ENCODE data around the gene GRIA4. TPM values are rescaled to one million over a fixed set of nuclear protein-coding genes. Genes with fewer than 3 reads are reported as not detected.

The GRIA4 gene
- polyA plus RNA-seq, 2 of the 4 experiments (the other 2 are of a cell fraction) = not detected

DNA sequence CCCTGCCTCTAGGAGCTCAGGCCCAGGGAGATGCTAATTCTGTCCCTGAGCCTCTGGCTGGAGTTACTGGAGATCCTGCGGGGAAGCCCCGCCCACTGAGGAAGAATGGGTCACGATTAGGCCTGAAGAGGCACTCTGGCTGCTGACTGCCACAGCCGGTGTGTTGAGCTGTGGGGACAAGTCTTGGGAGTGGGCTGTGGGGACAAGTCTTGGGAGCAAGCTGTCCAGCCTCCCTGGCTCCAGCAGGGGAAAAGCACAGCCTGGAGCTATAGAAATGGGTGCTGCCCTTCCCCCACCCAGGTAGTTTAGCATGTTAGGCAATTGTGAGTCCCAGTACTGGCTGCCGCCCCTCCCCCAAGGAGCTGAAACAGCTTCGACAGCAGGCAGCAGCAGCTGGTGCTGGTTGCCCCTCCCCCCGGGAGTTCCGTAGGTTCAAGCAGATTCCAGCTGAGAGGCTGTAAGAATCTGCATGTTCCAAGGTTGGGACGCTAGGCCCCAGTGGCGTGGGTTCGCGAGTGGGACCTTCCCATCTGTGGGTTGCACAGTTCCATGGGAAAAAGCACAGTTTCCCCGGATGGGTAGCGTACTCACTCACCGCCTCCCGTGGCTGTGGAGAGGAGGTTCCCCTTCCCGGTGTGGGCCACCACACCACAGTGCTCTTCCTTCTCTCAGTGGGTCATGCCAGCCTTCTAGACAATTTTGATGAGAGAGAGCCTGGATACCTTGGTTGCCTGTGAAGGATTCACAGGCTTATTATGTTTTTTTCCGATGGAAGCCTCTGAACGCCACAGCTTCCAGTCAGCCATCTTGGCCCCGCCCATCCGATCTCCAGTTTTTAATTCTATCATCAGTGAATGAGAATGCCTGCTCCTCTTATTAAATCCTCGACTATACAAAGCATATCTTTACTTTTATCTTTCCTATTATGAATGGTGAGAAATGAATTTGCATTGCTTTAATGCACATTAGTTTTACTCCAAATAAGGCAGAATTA is 350.7 kb downstream of the GRIA4 start:
- no peaks in the 10 kb centered on the region for H3K4me1 ChIP-seq
- no peak for FAIRE-seq
- no peak overlapping the region for H3K4me2 ChIP-seq
- POLR2A ChIA-PET = no interaction called here
- H3K4me3 ChIP-seq = no peak overlapping the region
- no peak for ATAC-seq
- no peak overlapping the region for H3K27ac ChIP-seq
- WGBS (ENCODE audit: missing lambda C conversion rate) = 80% methylated on average over 7 of the region's 22 CpGs
- TF ChIP-seq KDM1A (IDR thresholded peaks at IDR 0.05; ENCODE audit: low read depth) (no peak), ESRRA (IDR thresholded peaks at IDR 0.05; ENCODE audit: borderline replicate concordance, low read length) (no peak), CHD2 (IDR thresholded peaks at IDR 0.05; ENCODE audit: low read length, partially characterized antibody) (no peak), SMC3 (IDR thresholded peaks at IDR 0.05) (no peak), EP300 (IDR thresholded peaks at IDR 0.05) (no peak), NFE2L2 (conservative IDR thresholded peaks at IDR 0.05; ENCODE audit: low read length) (no peak), EHF (CRISPR knock-in tag; IDR thresholded peaks at IDR 0.05) (no peak)
- TF ChIP-seq, protein P1, sequence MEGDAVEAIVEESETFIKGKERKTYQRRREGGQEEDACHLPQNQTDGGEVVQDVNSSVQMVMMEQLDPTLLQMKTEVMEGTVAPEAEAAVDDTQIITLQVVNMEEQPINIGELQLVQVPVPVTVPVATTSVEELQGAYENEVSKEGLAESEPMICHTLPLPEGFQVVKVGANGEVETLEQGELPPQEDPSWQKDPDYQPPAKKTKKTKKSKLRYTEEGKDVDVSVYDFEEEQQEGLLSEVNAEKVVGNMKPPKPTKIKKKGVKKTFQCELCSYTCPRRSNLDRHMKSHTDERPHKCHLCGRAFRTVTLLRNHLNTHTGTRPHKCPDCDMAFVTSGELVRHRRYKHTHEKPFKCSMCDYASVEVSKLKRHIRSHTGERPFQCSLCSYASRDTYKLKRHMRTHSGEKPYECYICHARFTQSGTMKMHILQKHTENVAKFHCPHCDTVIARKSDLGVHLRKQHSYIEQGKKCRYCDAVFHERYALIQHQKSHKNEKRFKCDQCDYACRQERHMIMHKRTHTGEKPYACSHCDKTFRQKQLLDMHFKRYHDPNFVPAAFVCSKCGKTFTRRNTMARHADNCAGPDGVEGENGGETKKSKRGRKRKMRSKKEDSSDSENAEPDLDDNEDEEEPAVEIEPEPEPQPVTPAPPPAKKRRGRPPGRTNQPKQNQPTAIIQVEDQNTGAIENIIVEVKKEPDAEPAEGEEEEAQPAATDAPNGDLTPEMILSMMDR (IDR thresholded peaks at IDR 0.05) = no peak
- TF ChIP-seq, protein P2, sequence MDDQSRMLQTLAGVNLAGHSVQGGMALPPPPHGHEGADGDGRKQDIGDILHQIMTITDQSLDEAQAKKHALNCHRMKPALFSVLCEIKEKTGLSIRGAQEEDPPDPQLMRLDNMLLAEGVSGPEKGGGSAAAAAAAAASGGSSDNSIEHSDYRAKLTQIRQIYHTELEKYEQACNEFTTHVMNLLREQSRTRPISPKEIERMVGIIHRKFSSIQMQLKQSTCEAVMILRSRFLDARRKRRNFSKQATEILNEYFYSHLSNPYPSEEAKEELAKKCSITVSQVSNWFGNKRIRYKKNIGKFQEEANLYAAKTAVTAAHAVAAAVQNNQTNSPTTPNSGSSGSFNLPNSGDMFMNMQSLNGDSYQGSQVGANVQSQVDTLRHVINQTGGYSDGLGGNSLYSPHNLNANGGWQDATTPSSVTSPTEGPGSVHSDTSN (IDR thresholded peaks at IDR 0.05) = no peak
- CTCF ChIA-PET = no interaction called here
- DNase-seq (ENCODE audit: low read depth in 1 of 2, low spot score in 1 of 2) = no peak
- H3K9me3 ChIP-seq = no peaks in the 10 kb centered on the region

DNA sequence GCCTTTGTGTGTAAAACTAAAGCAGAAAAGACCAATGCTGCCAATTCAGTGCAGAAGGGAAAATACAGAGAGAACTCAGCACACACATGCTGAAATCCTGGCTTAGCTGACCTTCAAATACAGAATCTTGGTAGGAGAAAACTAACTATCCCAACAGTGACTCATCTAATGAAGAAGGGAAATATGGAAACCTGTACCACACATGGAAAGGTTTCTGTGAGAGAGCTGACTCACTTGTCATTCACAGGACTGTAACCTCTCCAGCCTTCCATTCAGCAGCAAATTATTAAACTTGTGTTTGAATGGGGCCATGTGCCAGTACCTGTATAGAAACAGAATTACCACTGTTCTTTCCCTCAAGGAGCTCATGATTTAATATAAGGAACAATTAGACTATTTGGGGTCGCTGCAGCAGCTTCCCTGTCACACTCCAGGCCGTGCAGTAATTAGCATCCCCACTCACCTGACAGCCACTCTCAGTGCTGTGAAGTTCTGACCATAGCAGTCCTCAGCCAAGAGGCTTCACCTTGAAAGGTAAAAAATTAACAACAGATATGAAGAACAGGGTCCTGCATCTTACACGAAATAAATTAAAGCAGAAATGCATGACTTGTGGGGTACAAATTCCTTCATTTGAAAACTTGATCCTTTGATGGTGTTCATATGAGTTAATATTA is 358.3 kb downstream of the GRIA4 start:
- H3K4me2 ChIP-seq = no peak overlapping the region
- FAIRE-seq = no peak
- H3K4me3 ChIP-seq = no peak overlapping the region
- no peak for DNase-seq (ENCODE audit: low read depth in 1 of 2, low spot score in 1 of 2)
- no peaks in the 10 kb centered on the region for H3K4me1 ChIP-seq
- WGBS (ENCODE audit: missing lambda C conversion rate) = 14% methylated on average over 3 of the region's 3 CpGs
- CTCF ChIA-PET = no interaction called here
- TF ChIP-seq, protein P3, sequence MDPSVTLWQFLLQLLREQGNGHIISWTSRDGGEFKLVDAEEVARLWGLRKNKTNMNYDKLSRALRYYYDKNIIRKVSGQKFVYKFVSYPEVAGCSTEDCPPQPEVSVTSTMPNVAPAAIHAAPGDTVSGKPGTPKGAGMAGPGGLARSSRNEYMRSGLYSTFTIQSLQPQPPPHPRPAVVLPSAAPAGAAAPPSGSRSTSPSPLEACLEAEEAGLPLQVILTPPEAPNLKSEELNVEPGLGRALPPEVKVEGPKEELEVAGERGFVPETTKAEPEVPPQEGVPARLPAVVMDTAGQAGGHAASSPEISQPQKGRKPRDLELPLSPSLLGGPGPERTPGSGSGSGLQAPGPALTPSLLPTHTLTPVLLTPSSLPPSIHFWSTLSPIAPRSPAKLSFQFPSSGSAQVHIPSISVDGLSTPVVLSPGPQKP (IDR thresholded peaks at IDR 0.05; ENCODE audit: low read depth, low read length) = no peak
- TF ChIP-seq POLR2A (IDR thresholded peaks at IDR 0.05; ENCODE audit: low read length) (no peak), ZNF302 (CRISPR knock-in tag; IDR thresholded peaks at IDR 0.05) (no peak), FOSL2 (IDR thresholded peaks at IDR 0.05) (no peak), FOSL2 (CRISPR knock-in tag; IDR thresholded peaks at IDR 0.05) (peak; percentile 7; the same call in 1 of the 2 replicates)
- TF ChIP-seq, protein P4, sequence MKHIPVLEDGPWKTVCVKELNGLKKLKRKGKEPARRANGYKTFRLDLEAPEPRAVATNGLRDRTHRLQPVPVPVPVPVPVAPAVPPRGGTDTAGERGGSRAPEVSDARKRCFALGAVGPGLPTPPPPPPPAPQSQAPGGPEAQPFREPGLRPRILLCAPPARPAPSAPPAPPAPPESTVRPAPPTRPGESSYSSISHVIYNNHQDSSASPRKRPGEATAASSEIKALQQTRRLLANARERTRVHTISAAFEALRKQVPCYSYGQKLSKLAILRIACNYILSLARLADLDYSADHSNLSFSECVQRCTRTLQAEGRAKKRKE (CRISPR knock-in tag; IDR thresholded peaks at IDR 0.05; ENCODE audit: low read depth) = no peak
- no peak overlapping the region for H3K27ac ChIP-seq
- no peaks in the 10 kb centered on the region for H3K9me3 ChIP-seq
- no peak for ATAC-seq
- POLR2A ChIA-PET = no interaction called here

DNA sequence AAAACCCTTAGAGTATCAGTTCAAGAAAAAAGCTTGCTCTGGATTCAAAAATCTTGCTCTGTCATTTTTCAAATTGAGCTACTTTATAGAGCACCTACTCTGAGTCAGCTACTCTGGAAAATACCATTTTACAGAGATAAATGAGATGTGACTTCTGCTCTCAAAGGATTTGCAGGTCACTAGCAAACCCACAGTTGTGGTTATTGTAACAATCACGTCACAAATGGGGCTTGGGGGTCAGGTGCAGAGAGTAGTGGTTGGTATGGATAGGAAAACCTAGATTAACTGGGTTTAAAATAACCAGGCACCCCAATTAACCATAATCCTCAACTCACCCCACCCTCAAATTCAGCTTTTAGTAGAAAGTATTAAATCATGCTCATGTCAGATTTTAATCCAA is 359.9 kb downstream of the GRIA4 start:
- POLR2A ChIA-PET = no interaction called here
- no peak overlapping the region for H3K4me2 ChIP-seq
- no peak for FAIRE-seq
- ATAC-seq = no peak
- H3K9me3 ChIP-seq = no peaks in the 10 kb centered on the region
- no peak overlapping the region for H3K4me3 ChIP-seq
- CTCF ChIA-PET = interaction anchor here (1.4 kb wide), 1 partner anchor 9 kb away, joined by 3 read pairs; no protein-coding TSS in a partner anchor
- H3K4me1 ChIP-seq = no peaks in the 10 kb centered on the region
- DNase-seq (ENCODE audit: low read depth in 1 of 2, low spot score in 1 of 2) = no peak
- WGBS (ENCODE audit: missing lambda C conversion rate) = 44% methylated on average over 1 of the region's 1 CpG
- TF ChIP-seq, protein P3 (IDR thresholded peaks at IDR 0.05; ENCODE audit: low read depth, low read length) = no peak
- no peak for TF ChIP-seq TFCP2L1 (CRISPR knock-in tag; IDR thresholded peaks at IDR 0.05)
- no peak for TF ChIP-seq FOXS1 (CRISPR knock-in tag; IDR thresholded peaks at IDR 0.05)
- no peak for TF ChIP-seq HOXA7 (CRISPR knock-in tag; IDR thresholded peaks at IDR 0.05)
- TF ChIP-seq FOSB (CRISPR knock-in tag; IDR thresholded peaks at IDR 0.05) = no peak
- TF ChIP-seq KDM5A (IDR thresholded peaks at IDR 0.05) = no peak
- no peak for TF ChIP-seq CHD4 (IDR thresholded peaks at IDR 0.05; ENCODE audit: borderline replicate concordance)
- no peak for TF ChIP-seq SREBF2 (IDR thresholded peaks at IDR 0.05)
- no peak for TF ChIP-seq PHF8 (IDR thresholded peaks at IDR 0.05; ENCODE audit: borderline replicate concordance, low read depth)
- H3K27ac ChIP-seq = no peak overlapping the region

All from A549 (cell line).